Measurements from ENCODE around the gene RAB17.

DNA sequence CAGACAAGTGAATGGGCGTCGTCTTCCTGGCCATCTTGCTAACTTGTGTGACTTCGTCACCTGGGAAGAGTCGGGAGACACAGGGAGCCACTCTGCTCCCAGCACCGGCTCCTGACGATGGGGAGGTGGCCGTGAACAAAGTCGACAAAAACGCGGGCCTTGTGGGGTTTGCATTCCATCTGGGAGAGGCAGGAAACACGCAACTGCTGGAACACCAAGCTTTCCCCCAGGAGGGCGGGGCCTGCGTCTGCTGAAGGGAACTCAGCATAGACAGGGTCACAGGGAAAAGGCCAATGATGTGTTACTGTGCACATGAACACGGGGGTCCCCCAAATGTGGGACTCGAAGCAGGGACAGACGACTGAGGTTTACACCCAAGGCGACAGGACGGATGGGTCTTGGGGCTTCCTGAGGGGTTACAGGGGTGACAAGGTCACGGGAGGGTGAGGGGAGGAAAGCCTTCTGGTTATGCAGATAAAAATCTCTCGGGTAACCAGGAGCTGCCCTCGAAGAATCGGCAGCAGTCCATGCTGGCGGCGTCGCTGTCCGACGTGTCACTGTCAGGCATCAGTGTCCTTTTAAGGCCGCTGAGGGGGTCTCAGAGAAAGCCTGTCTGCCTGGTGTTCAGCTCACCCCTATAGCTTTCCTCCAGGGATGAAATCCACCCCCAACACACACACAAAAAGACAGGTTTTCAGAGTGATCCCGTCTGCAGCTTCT lies 52.4 kb downstream of the RAB17 start:
- TF ChIP-seq CTCF (conservative IDR thresholded peaks at IDR 0.05; ENCODE audit: low read length) (no peak), EZH2phosphoT487 (IDR thresholded peaks at IDR 0.05; ENCODE audit: borderline replicate concordance) (no peak)
